ENCODE data around the gene ARHGAP15.

The ARHGAP15 gene

GRCh38 chr2:143140864-143141661 is 11.8 kb downstream of the ARHGAP15 start:
- TF ChIP-seq CTCF (IDR thresholded peaks at IDR 0.05; ENCODE audit: control insufficient read depth, insufficient read depth, low read depth, low read length, missing control alignments), result no peak
- H3K4me3 ChIP-seq (ENCODE audit: control insufficient read depth, low read depth, low read length), result no peak overlapping the region
- no peak for DNase-seq (ENCODE audit: low read depth)

GRCh38 chr2:143142598-143142997 is 13.4 kb downstream of the ARHGAP15 start:
- H3K4me3 ChIP-seq (ENCODE audit: control insufficient read depth, low read depth, low read length), result no peak overlapping the region
- DNase-seq (ENCODE audit: low read depth), result no peak
- TF ChIP-seq CTCF (IDR thresholded peaks at IDR 0.05; ENCODE audit: control insufficient read depth, insufficient read depth, low read depth, low read length, missing control alignments), result no peak

- H3K4me3 ChIP-seq (ENCODE audit: control insufficient read depth, low read depth, low read length), result no peak overlapping the region
- TF ChIP-seq CTCF (IDR thresholded peaks at IDR 0.05; ENCODE audit: control insufficient read depth, insufficient read depth, low read depth, low read length, missing control alignments), result no peak
- no peak for DNase-seq (ENCODE audit: low read depth)
Measured at GRCh38 chr2:143144813-143145455, 15.7 kb downstream of the ARHGAP15 start.

- no peak overlapping the region for H3K4me3 ChIP-seq (ENCODE audit: control insufficient read depth, low read depth, low read length)
- no peak for DNase-seq (ENCODE audit: low read depth)
- TF ChIP-seq CTCF (IDR thresholded peaks at IDR 0.05; ENCODE audit: control insufficient read depth, insufficient read depth, low read depth, low read length, missing control alignments), result no peak
Measured at GRCh38 chr2:143146366-143146765, 17.1 kb downstream of the ARHGAP15 start.

- no peak for TF ChIP-seq CTCF (IDR thresholded peaks at IDR 0.05; ENCODE audit: control insufficient read depth, insufficient read depth, low read depth, low read length, missing control alignments)
- no peak overlapping the region for H3K4me3 ChIP-seq (ENCODE audit: control insufficient read depth, low read depth, low read length)
- no peak for DNase-seq (ENCODE audit: low read depth)
Measured at GRCh38 chr2:143146815-143147530, 17.8 kb downstream of the ARHGAP15 start.

- TF ChIP-seq CTCF (IDR thresholded peaks at IDR 0.05; ENCODE audit: control insufficient read depth, insufficient read depth, low read depth, low read length, missing control alignments), result no peak
- H3K4me3 ChIP-seq (ENCODE audit: control insufficient read depth, low read depth, low read length), result no peak overlapping the region
- no peak for DNase-seq (ENCODE audit: low read depth)
Measured at GRCh38 chr2:143148011-143148410, 18.8 kb downstream of the ARHGAP15 start.

Measured in AG09309 (cell line).